OCI-LY1 (cell line): ENCODE data around the gene IQGAP2.

ENCODE experiments used
- H2AFZ ChIP-seq: fragments of 200-600 bp; sonication (generic), shearing (Covaris generic); 2 replicates; pipeline ENCODE4 v1.6.0; 2014; ENCODE audit warnings: antibody characterized with exemption, mild to moderate bottlenecking, low read length
- H3F3A ChIP-seq: fragments of 200-600 bp; sonication (generic), shearing (Covaris generic); 2 replicates; pipeline ENCODE4 v1.6.0; 2014; ENCODE audit warnings: mild to moderate bottlenecking, antibody characterized with exemption, low read length, moderate library complexity; ENCODE audit not compliant: insufficient read depth
- H3K27ac ChIP-seq: fragments of 200-600 bp; sonication (generic); 2 replicates; pipeline ENCODE4 v1.5.1; 2014; ENCODE audit warnings: low read length, mixed run types, mild to moderate bottlenecking, low read depth; ENCODE audit not compliant: poor library complexity, severe bottlenecking
- H3K27me3 ChIP-seq: fragments of 200-600 bp; sonication (generic); 2 replicates; pipeline ENCODE4 v1.6.0; 2014; ENCODE audit warnings: antibody characterized with exemption, mild to moderate bottlenecking, low read length, moderate library complexity; ENCODE audit not compliant: insufficient read depth
- H3K36me3 ChIP-seq: fragments of 200-600 bp; sonication (generic); 2 replicates; pipeline ENCODE4 v1.6.1; 2014; ENCODE audit warnings: mild to moderate bottlenecking, antibody characterized with exemption, low read length, moderate library complexity, mixed read lengths; ENCODE audit not compliant: insufficient read depth
- H3K4me1 ChIP-seq: fragments of 200-600 bp; sonication (generic); 2 replicates; pipeline ENCODE4 v1.5.1; 2014; ENCODE audit warnings: mild to moderate bottlenecking, low read length, moderate library complexity; ENCODE audit not compliant: insufficient read depth, severe bottlenecking
- H3K4me2 ChIP-seq: fragments of 200-600 bp; sonication (generic), shearing (Covaris generic); 2 replicates; pipeline ENCODE4 v1.6.1; 2014; ENCODE audit warnings: low read length
- H3K4me3 ChIP-seq: fragments of 200-600 bp; sonication (generic); 2 replicates; pipeline ENCODE4 v1.5.1; 2014; ENCODE audit warnings: low read length, low read depth, mild to moderate bottlenecking, mixed read lengths; ENCODE audit not compliant: poor library complexity, severe bottlenecking
- H3K79me2 ChIP-seq: fragments of 200-600 bp; shearing (Covaris generic); 2 replicates; pipeline ENCODE4 v1.6.1; 2016; ENCODE audit warnings: mixed run types, low read length, mixed read lengths; ENCODE audit not compliant: insufficient read depth
- H3K9ac ChIP-seq: fragments of 200-600 bp; sonication (generic), shearing (Covaris generic); 2 replicates; pipeline ENCODE4 v1.6.1; 2014; ENCODE audit warnings: mild to moderate bottlenecking, low read length, mixed read lengths
- H3K9me2 ChIP-seq: fragments of 200-600 bp; sonication (generic), shearing (Covaris generic); 2 replicates; pipeline ENCODE4 v1.6.1; 2014; ENCODE audit warnings: low read depth, mild to moderate bottlenecking, low read length, mixed read lengths
- H3K9me3 ChIP-seq: fragments of 200-600 bp; shearing (Covaris generic); 2 replicates; pipeline ENCODE4 v1.6.1; 2014; ENCODE audit warnings: low read length, mixed read lengths
- H4K20me1 ChIP-seq: fragments of 200-600 bp; sonication (generic), shearing (Covaris generic); 2 replicates; pipeline ENCODE4 v1.6.0; 2016; ENCODE audit warnings: mild to moderate bottlenecking, low read length; ENCODE audit not compliant: insufficient read depth
- CTCF ChIP-seq: fragments of 200-600 bp; sonication (generic), shearing (Covaris generic); IDR thresholded peaks from 2 replicates; pipeline ENCODE4 v1.5.1; 2017; ENCODE audit warnings: mild to moderate bottlenecking, antibody characterized with exemption, low read length, moderate library complexity, mixed read lengths
- EZH2 ChIP-seq: fragments of 200-600 bp; sonication (generic), shearing (Covaris generic); IDR thresholded peaks from 2 replicates; pipeline ENCODE4 v1.8.0; 2017; ENCODE audit warnings: borderline replicate concordance, mixed run types, mild to moderate bottlenecking, antibody characterized with exemption, low read length, moderate library complexity, mixed read lengths

The IQGAP2 gene

GRCh38 chr5:76497065-76497460, 94.0 kb downstream of the IQGAP2 start:
- no peaks in the 10 kb centered on the region for H3K4me1 ChIP-seq
- H3K79me2 ChIP-seq: no peaks in the 10 kb centered on the region
- H3K9me2 ChIP-seq: no peaks in the 10 kb centered on the region

GRCh38 chr5:76497986-76498717, 95.1 kb downstream of the IQGAP2 start:
- no peak overlapping the region for H2AFZ ChIP-seq
- no peak overlapping the region for H3K27ac ChIP-seq
- no peaks in the 10 kb centered on the region for H3K36me3 ChIP-seq
- no peak overlapping the region for H3K9ac ChIP-seq
- no peaks in the 10 kb centered on the region for H3K9me3 ChIP-seq
- TF ChIP-seq CTCF (no peak), EZH2 (no peak)
- no peaks in the 10 kb centered on the region for H3K27me3 ChIP-seq
- no peaks in the 10 kb centered on the region for H4K20me1 ChIP-seq
- H3F3A ChIP-seq: no peaks in the 10 kb centered on the region
- H3K4me3 ChIP-seq: no peak overlapping the region
- H3K79me2 ChIP-seq: no peaks in the 10 kb centered on the region
- H3K4me2 ChIP-seq: no peak overlapping the region
- no peaks in the 10 kb centered on the region for H3K4me1 ChIP-seq
- no peaks in the 10 kb centered on the region for H3K9me2 ChIP-seq

More at GRCh38 chr5:76497065-76497460, 94.0 kb downstream of the IQGAP2 start:
- Histone ChIP-seq H3K9me3 (no peaks in the 10 kb centered on the region), H3K4me3 (no peak overlapping the region), H4K20me1 (no peaks in the 10 kb centered on the region), H3F3A (no peaks in the 10 kb centered on the region), H3K36me3 (no peaks in the 10 kb centered on the region), H2AFZ (no peak overlapping the region), H3K27me3 (no peaks in the 10 kb centered on the region), H3K27ac (no peak overlapping the region), H3K4me2 (no peak overlapping the region), H3K9ac (no peak overlapping the region)
- TF ChIP-seq EZH2 (no peak), CTCF (no peak)

- H3K27me3 ChIP-seq: no peaks in the 10 kb centered on the region
- H3F3A ChIP-seq: no peaks in the 10 kb centered on the region
- no peaks in the 10 kb centered on the region for H3K4me1 ChIP-seq
- H3K27ac ChIP-seq: no peak overlapping the region
- H2AFZ ChIP-seq: no peak overlapping the region
- H3K9me3 ChIP-seq: no peaks in the 10 kb centered on the region
- no peaks in the 10 kb centered on the region for H3K9me2 ChIP-seq
- H3K36me3 ChIP-seq: no peaks in the 10 kb centered on the region
- no peaks in the 10 kb centered on the region for H3K79me2 ChIP-seq
- TF ChIP-seq EZH2 (no peak), CTCF (no peak)
- H4K20me1 ChIP-seq: no peaks in the 10 kb centered on the region
- no peak overlapping the region for H3K4me3 ChIP-seq
- H3K9ac ChIP-seq: no peak overlapping the region
- H3K4me2 ChIP-seq: no peak overlapping the region
Observed at GRCh38 chr5:76499507-76500161, 96.5 kb downstream of the IQGAP2 start.
